Smooth muscle cell (in vitro differentiated cells): Measurements from ENCODE around the gene TMEM9. TPM values are rescaled to one million over a fixed set of nuclear protein-coding genes. Genes with fewer than 3 reads are reported as not detected.
"Not testable (repeated sequence)": the region's sequence is repeated elsewhere in the genome, so short reads cannot be mapped to it uniquely, and the experiment has no call there.

ENCODE experiments used
- DNase-seq: peaks from one replicate; lab custom pipeline; 2025; ENCODE audit not compliant: unreplicated experiment; lab: John Stamatoyannopoulos, UW
- H2AFZ ChIP-seq: fragments of 200-600 bp; sonication (generic); 2 replicates; pipeline ENCODE4 v1.6.0; 2016; ENCODE audit warnings: antibody characterized with exemption, low read depth, mild to moderate bottlenecking
- H3F3A ChIP-seq: fragments of 200-600 bp; sonication (generic); 2 replicates; pipeline ENCODE4 v1.6.0; 2017; ENCODE audit warnings: antibody characterized with exemption, low read depth
- H3K27ac ChIP-seq: fragments of 200-600 bp; sonication (generic); 2 replicates; pipeline ENCODE4 v1.5.1; 2016; ENCODE audit warnings: low read depth, mild to moderate bottlenecking
- H3K27me3 ChIP-seq: fragments of 200-600 bp; sonication (generic); 2 replicates; pipeline ENCODE4 v1.6.1; 2016; ENCODE audit warnings: low read depth, mild to moderate bottlenecking
- H3K36me3 ChIP-seq: fragments of 200-600 bp; sonication (generic); 2 replicates; pipeline ENCODE4 v1.5.1; 2016; ENCODE audit warnings: low read depth
- H3K4me1 ChIP-seq: fragments of 200-600 bp; sonication (generic); 2 replicates; pipeline ENCODE4 v1.5.1; 2016; ENCODE audit warnings: low read depth
- H3K4me2 ChIP-seq: fragments of 200-600 bp; sonication (generic); 2 replicates; pipeline ENCODE4 v1.6.0; 2016; ENCODE audit warnings: mild to moderate bottlenecking
- H3K4me3 ChIP-seq: fragments of 200-600 bp; sonication (generic); 2 replicates; pipeline ENCODE4 v1.5.1; 2016; ENCODE audit warnings: mild to moderate bottlenecking
- H3K79me2 ChIP-seq: fragments of 200-600 bp; sonication (generic); 2 replicates; pipeline ENCODE4 v1.6.0; 2016; ENCODE audit warnings: low read depth, mild to moderate bottlenecking
- H3K9ac ChIP-seq: fragments of 200-600 bp; sonication (generic); 2 replicates; pipeline ENCODE4 v1.6.0; 2016; ENCODE audit warnings: low read depth
- H3K9me3 ChIP-seq: fragments of 200-600 bp; sonication (generic); replicated peaks from 2 replicates; pipeline ENCODE4 v1.5.1; 2016; ENCODE audit warnings: low read depth
- H4K20me1 ChIP-seq: fragments of 200-600 bp; sonication (generic); 2 replicates; pipeline ENCODE4 v1.6.0; 2016; ENCODE audit warnings: low read depth
- CTCF ChIP-seq: fragments of 200-600 bp; sonication (generic); IDR thresholded peaks from 2 replicates; pipeline ENCODE4 v1.5.1; 2017; ENCODE audit warnings: borderline replicate concordance, mild to moderate bottlenecking, antibody characterized with exemption; ENCODE audit not compliant: insufficient read depth, poor library complexity, severe bottlenecking
- WGBS: methylation state at CpG from one replicate; pipeline ENCODE4 v1.1.7; 2016; ENCODE audit warnings: low lambda C conversion rate; 5-methylcytosine and 5-hydroxymethylcytosine counted together
- polyA plus RNA-seq: library from polyadenylated mRNA; unstranded; fragments of >200 nt; fragmentation: Nextera tagmentation; extraction: Ambion mirVana; gene quantifications from 2 replicates; pipeline ENCODE4 v1.2.1, GENCODE V29; 2016
- total RNA-seq: library from RNA; depleted of rRNA; stranded (reverse); fragments of >200 nt; gene quantifications from 2 replicates; pipeline ENCODE4 v1.2.3, GENCODE V29; 2014

TMEM9 gene
- total and polyA plus RNA-seq, 2 experiments from 2014 or later, result 153 to 211 TPM

DNA sequence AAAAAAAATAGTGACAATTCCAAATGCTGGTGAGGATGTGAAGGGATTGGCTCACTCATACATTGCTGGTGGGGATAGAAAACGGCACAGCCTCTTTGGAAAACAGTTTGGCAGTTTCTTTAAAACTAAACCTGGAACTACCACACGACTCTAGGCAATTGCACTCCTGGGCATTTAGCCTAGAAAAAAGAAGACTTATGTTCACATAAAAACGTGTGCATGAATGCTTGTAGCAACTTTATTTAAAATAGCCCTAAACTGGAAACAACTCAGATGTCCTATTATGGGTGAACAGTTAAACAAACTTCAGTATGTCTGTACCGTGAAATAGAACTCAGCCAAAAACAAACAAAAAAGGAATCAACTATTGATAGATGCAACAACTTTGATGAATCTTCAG, 9.4 kb upstream of the TMEM9 start:
- Histone ChIP-seq H3K9me3 (no peaks in the 10 kb centered on the region), H3F3A (no peaks in the 10 kb centered on the region), H3K4me1 (no peaks in the 10 kb centered on the region), H3K79me2 (no peaks in the 10 kb centered on the region), H3K4me3 (no peak overlapping the region), H3K36me3 (no peaks in the 10 kb centered on the region), H3K27ac (no peak overlapping the region), H3K4me2 (no peak overlapping the region), H3K27me3 (no peaks in the 10 kb centered on the region), H3K9ac (no peak overlapping the region), H2AFZ (no peak overlapping the region), H4K20me1 (no peaks in the 10 kb centered on the region)
- 77% methylated on average over 4 of the region's 4 CpGs for WGBS
- no peak for DNase-seq
- TF ChIP-seq CTCF, result no peak

- WGBS, result 96% methylated on average over 8 of the region's 8 CpGs
- H3K27ac ChIP-seq, H3K9ac ChIP-seq, H3K79me2 ChIP-seq, H3K36me3 ChIP-seq, H3K9me3 ChIP-seq, H2AFZ ChIP-seq, H3K4me1 ChIP-seq, H3K4me3 ChIP-seq, H3K27me3 ChIP-seq, H3F3A ChIP-seq, H3K4me2 ChIP-seq, DNase-seq, H4K20me1 ChIP-seq: not testable (repeated sequence)
Measured at GRCh38 chr1:201163036-201163435, 8.8 kb upstream of the TMEM9 start.

GRCh38 chr1:201157949-201158348, 3.7 kb upstream of the TMEM9 start:
- H3F3A ChIP-seq, result no peaks in the 10 kb centered on the region
- no peak for DNase-seq
- no peaks in the 10 kb centered on the region for H3K36me3 ChIP-seq
- H2AFZ ChIP-seq, result no peak overlapping the region
- no peak overlapping the region for H3K4me3 ChIP-seq
- peaks cover 12% of the 10 kb centered on the region for H3K79me2 ChIP-seq
- H3K4me2 ChIP-seq, result no peak overlapping the region
- TF ChIP-seq CTCF, result no peak
- no peaks in the 10 kb centered on the region for H3K27me3 ChIP-seq
- no peak overlapping the region for H3K27ac ChIP-seq
- H3K4me1 ChIP-seq, result peaks cover 11% of the 10 kb centered on the region
- H4K20me1 ChIP-seq, result no peaks in the 10 kb centered on the region
- WGBS, result 96% methylated on average over 2 of the region's 2 CpGs
- no peaks in the 10 kb centered on the region for H3K9me3 ChIP-seq
- no peak overlapping the region for H3K9ac ChIP-seq

GRCh38 chr1:201156819-201157218, 2.5 kb upstream of the TMEM9 start:
- TF ChIP-seq CTCF, result no peak
- Histone ChIP-seq H3K27me3 (no peaks in the 10 kb centered on the region), H3K4me3 (no peak overlapping the region), H3K27ac (no peak overlapping the region), H2AFZ (no peak overlapping the region), H4K20me1 (no peaks in the 10 kb centered on the region), H3K36me3 (peaks cover under 1% of the 10 kb centered on the region), H3K4me1 (peaks cover 13% of the 10 kb centered on the region), H3K4me2 (no peak overlapping the region), H3K9ac (no peak overlapping the region), H3K9me3 (no peaks in the 10 kb centered on the region), H3K79me2 (peaks cover 19% of the 10 kb centered on the region), H3F3A (no peaks in the 10 kb centered on the region)
- no peak for DNase-seq
